ENCODE measurements around the gene PSMA7. TPM values are rescaled to one million over a fixed set of nuclear protein-coding genes. Genes with fewer than 3 reads are reported as not detected.

Gene PSMA7
- total RNA-seq, 1 experiment from 2014 or later = 332 TPM

- peak; percentile 85 for DNase-seq
- Histone ChIP-seq H2BK120ac (ENCODE audit: low read depth, low read length, poor library complexity, severe bottlenecking) (no peak overlapping the region), H2AK5ac (ENCODE audit: insufficient read length, low read length) (no peak overlapping the region), H2AFZ (ENCODE audit: low read length) (no peak overlapping the region), H4K91ac (ENCODE audit: insufficient read length, low read depth, low read length) (no peak overlapping the region), H4K8ac (replicated peaks; ENCODE audit: insufficient read length, low read depth, low read length) (no peak overlapping the region), H2BK5ac (ENCODE audit: insufficient read length, low read length) (no peak overlapping the region), H3K14ac (ENCODE audit: insufficient read depth, low read length) (peak overlapping the region; percentile 61; the same call in 1 of the 2 replicates), H3K9me3 (ENCODE audit: control insufficient read depth, low read depth, low read length) (no peaks in the 10 kb centered on the region), H3K4ac (ENCODE audit: low read depth, low read length) (no peak overlapping the region), H4K5ac (ENCODE audit: insufficient read length, low read depth, low read length) (no peak overlapping the region), H3K27me3 (ENCODE audit: insufficient read depth, low read length) (no peaks in the 10 kb centered on the region), H2BK15ac (ENCODE audit: low read depth, low read length) (no peak overlapping the region), H2BK20ac (ENCODE audit: low read depth, low read length, poor library complexity, severe bottlenecking) (no peak overlapping the region), H3K23me2 (ENCODE audit: insufficient read length, low read depth, low read length, poor library complexity, severe bottlenecking) (no peaks in the 10 kb centered on the region), H3K9ac (ENCODE audit: extremely low read depth, insufficient read length, low read length) (no peak overlapping the region), H3K79me2 (ENCODE audit: insufficient read depth, low read length) (peaks cover 17% of the 10 kb centered on the region; the same call in 1 of the 2 replicates), H3T11ph (ENCODE audit: low read length) (no peak overlapping the region), H3K18ac (ENCODE audit: insufficient read length, low read depth, low read length) (no peak overlapping the region), H3K79me1 (ENCODE audit: insufficient read depth, low read depth, low read length, poor library complexity, severe bottlenecking) (peaks cover 4% of the 10 kb centered on the region), H3K23ac (ENCODE audit: insufficient read length, low read depth, low read length) (no peak overlapping the region), H3K4me1 (ENCODE audit: insufficient read depth, low read length) (no peaks in the 10 kb centered on the region), H3K4me2 (ENCODE audit: insufficient read depth, insufficient read length, low read length) (no peak overlapping the region), H4K20me1 (ENCODE audit: control insufficient read depth, insufficient read depth, insufficient read length) (no peaks in the 10 kb centered on the region), H2BK12ac (ENCODE audit: insufficient read length, low read depth, low read length) (no peak overlapping the region), H3K27ac (ENCODE audit: insufficient read length, low read depth, low read length) (no peak overlapping the region), H3K56ac (ENCODE audit: insufficient read length, low read depth, low read length) (no peak overlapping the region)
- no CpG with 5 or more reads among the region's 24 CpGs for WGBS (ENCODE audit: extremely low coverage, insufficient read length, low lambda C conversion rate)
- peaks cover 25 to 29% of the 10 kb centered on the region in 2 experiments for H3K4me1 Mint-ChIP-seq
- peak; percentile 85 for TF ChIP-seq CTCF (conservative IDR thresholded peaks at IDR 0.05)
- H3K27ac Mint-ChIP-seq = no peak overlapping the region
- H3K4me3 Mint-ChIP-seq = no peak overlapping the region
- H3K9me3 Mint-ChIP-seq = peaks cover 6% of the 10 kb centered on the region in 2 experiments; a peak in 2 of 5 replicates
- peaks cover 37 to 55% (median 55%) of the 10 kb centered on the region in 3 experiments for H3K36me3 Mint-ChIP-seq (ENCODE audit: insufficient read depth in 1 of 3, low read depth in 3 of 3)
- no peaks in the 10 kb centered on the region for H3K27me3 Mint-ChIP-seq (ENCODE audit: low read depth)
These were observed 13.6 kb upstream of the PSMA7 start for GRCh38 chr20:62156592-62157386.
